Left ventricle myocardium inferior (tissue), 1 donor: Measurements from ENCODE around the gene NKAIN2. TPM values are rescaled to one million over a fixed set of nuclear protein-coding genes. Genes with fewer than 3 reads are reported as not detected.

Experiments used
- DNase-seq: peaks from one replicate; pipeline ENCODE4 v3.0.0-alpha.2; 2020
- H3K27ac ChIP-seq: fragments of 200-600 bp; replicated peaks from 2 replicates; pipeline ENCODE4 v1.8.0; 2021
- H3K27me3 ChIP-seq: fragments of 200-600 bp; 2 replicates; pipeline ENCODE4 v1.8.0; 2021; ENCODE audit warnings: low read depth
- H3K36me3 ChIP-seq: fragments of 200-600 bp; 2 replicates; pipeline ENCODE4 v1.8.0; 2021
- H3K4me1 ChIP-seq: fragments of 200-600 bp; 2 replicates; pipeline ENCODE4 v1.8.0; 2021
- H3K4me3 ChIP-seq: fragments of 200-600 bp; 2 replicates; pipeline ENCODE4 v1.8.0; 2021; ENCODE audit warnings: mild to moderate bottlenecking, moderate library complexity
- H3K9me3 ChIP-seq: fragments of 200-600 bp; replicated peaks from 2 replicates; pipeline ENCODE4 v1.8.0; 2021
- CTCF ChIP-seq: fragments of 200-600 bp; IDR thresholded peaks from 2 replicates; pipeline ENCODE4 v1.8.0; 2021; ENCODE audit warnings: antibody characterized with exemption, mild to moderate bottlenecking, borderline replicate concordance
- intact Hi-C: fragments of 100-400 bp; cut with micrococcal nuclease; formaldehyde crosslinking; loops from one replicate; pipeline ENCODE4 v1.11.0; 2022
- total RNA-seq: library from RNA; stranded (reverse); fragmentation: NEBNext Ultra II Directional; extraction: Animal tissue kit (Norgen Biotek cat#: 25700); gene quantifications from one replicate; pipeline ENCODE4 v1.2.1, GENCODE V29; 2021
- donor health status: DM: no; HTN: yes; CAD: no; lungs with severe emphysema.

The NKAIN2 gene
- total RNA-seq, 1 donor from 2014 or later, result 0.22 TPM

GRCh38 chr6:124066946-124067552, 263.4 kb downstream of the NKAIN2 start:
- Histone ChIP-seq H3K27ac (no peak overlapping the region), H3K36me3 (no peaks in the 10 kb centered on the region), H3K27me3 (no peaks in the 10 kb centered on the region), H3K4me3 (no peak overlapping the region), H3K9me3 (no peaks in the 10 kb centered on the region), H3K4me1 (no peaks in the 10 kb centered on the region)
- DNase-seq, result no peak
- no peak for TF ChIP-seq CTCF
- intact Hi-C loops, result no loop called here

GRCh38 chr6:124069230-124069950, 265.7 kb downstream of the NKAIN2 start:
- DNase-seq, result no peak
- Histone ChIP-seq H3K36me3 (no peaks in the 10 kb centered on the region), H3K27me3 (no peaks in the 10 kb centered on the region), H3K4me1 (no peaks in the 10 kb centered on the region), H3K4me3 (no peak overlapping the region), H3K27ac (no peak overlapping the region), H3K9me3 (no peaks in the 10 kb centered on the region)
- no peak for TF ChIP-seq CTCF
- intact Hi-C loops, result no loop called here

GRCh38 chr6:124073021-124073420, 269.4 kb downstream of the NKAIN2 start:
- H3K4me3 ChIP-seq, result no peak overlapping the region
- H3K27me3 ChIP-seq, result no peaks in the 10 kb centered on the region
- intact Hi-C loops, result no loop called here
- DNase-seq, result no peak
- H3K36me3 ChIP-seq, result no peaks in the 10 kb centered on the region
- H3K27ac ChIP-seq, result no peak overlapping the region
- H3K9me3 ChIP-seq, result no peaks in the 10 kb centered on the region
- no peaks in the 10 kb centered on the region for H3K4me1 ChIP-seq
- no peak for TF ChIP-seq CTCF

DNA sequence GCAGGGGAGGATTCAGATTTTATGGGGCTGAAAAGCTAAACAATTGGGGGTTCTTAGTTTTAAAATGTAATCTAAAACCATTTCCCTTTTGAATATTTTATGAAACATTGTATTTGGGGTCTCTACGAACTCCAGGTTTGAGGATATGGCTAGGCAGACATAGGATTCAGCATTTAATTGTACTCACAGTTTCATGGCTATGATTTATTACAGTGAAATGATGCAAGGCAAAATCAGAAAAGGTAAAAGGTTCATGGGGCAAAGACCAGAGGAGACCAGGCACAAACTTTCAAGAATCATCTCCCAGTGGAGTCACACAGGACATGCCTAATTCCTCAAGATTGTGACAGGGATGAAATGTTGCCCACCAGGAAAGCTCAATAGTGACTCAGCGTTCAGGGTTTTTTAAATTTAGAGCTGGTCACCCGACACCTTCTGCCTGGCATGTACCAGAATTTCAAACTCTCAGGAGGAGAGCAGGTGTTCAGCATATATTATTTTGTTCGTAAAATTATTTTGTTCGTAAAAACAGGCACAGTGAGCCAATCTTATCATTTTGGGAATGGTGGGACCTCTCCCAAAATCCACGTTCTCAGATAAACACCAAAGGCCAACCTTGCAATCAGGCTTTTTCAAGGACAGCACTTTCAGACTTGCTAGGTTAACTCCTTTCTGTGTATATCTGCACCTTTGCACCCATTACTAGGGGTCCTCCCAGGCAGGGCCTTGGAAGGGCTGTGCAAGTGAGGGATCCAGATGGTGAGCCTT, 270.3 kb downstream of the NKAIN2 start:
- no peak for DNase-seq
- no peaks in the 10 kb centered on the region for H3K27me3 ChIP-seq
- no peak overlapping the region for H3K4me3 ChIP-seq
- no peaks in the 10 kb centered on the region for H3K36me3 ChIP-seq
- intact Hi-C loops, result no loop called here
- H3K4me1 ChIP-seq, result no peaks in the 10 kb centered on the region
- H3K27ac ChIP-seq, result no peak overlapping the region
- no peaks in the 10 kb centered on the region for H3K9me3 ChIP-seq
- TF ChIP-seq CTCF, result no peak

GRCh38 chr6:124074606-124075005, 270.9 kb downstream of the NKAIN2 start:
- H3K9me3 ChIP-seq, result no peaks in the 10 kb centered on the region
- no peak overlapping the region for H3K4me3 ChIP-seq
- DNase-seq, result no peak
- no peaks in the 10 kb centered on the region for H3K27me3 ChIP-seq
- H3K36me3 ChIP-seq, result no peaks in the 10 kb centered on the region
- TF ChIP-seq CTCF, result no peak
- H3K27ac ChIP-seq, result no peak overlapping the region
- intact Hi-C loops, result no loop called here
- H3K4me1 ChIP-seq, result no peaks in the 10 kb centered on the region
